Epithelial cell of prostate (primary cell): Measurements from ENCODE around the gene KLHL3.

Experiments
- DNase-seq: peaks from one replicate; pipeline ENCODE4 v3.0.0-alpha.2; 2011; ENCODE audit warnings: low read depth, low spot score
- H3K27ac ChIP-seq: fragments of 450-650 bp; 2 replicates; pipeline ENCODE4 v1.5.1; 2017; ENCODE audit warnings: mild to moderate bottlenecking

KLHL3 gene

GRCh38 chr5:137595396-137596079 lies 140.4 kb downstream of the KLHL3 start:
- no peak overlapping the region for H3K27ac ChIP-seq
- no peak for DNase-seq

- no peak for DNase-seq
These were observed 141.2 kb downstream of the KLHL3 start for GRCh38 chr5:137594717-137595116.

GRCh38 chr5:137592317-137592716 lies 143.6 kb downstream of the KLHL3 start:
- no peak for DNase-seq
- no peak overlapping the region for H3K27ac ChIP-seq

More at GRCh38 chr5:137594717-137595116, 141.2 kb downstream of the KLHL3 start:
- H3K27ac ChIP-seq, result no peak overlapping the region

- H3K27ac ChIP-seq, result no peak overlapping the region
- DNase-seq, result no peak
These were observed 146.7 kb downstream of the KLHL3 start for GRCh38 chr5:137589185-137589584.

GRCh38 chr5:137587919-137588318 lies 148.0 kb downstream of the KLHL3 start:
- DNase-seq, result no peak
- no peak overlapping the region for H3K27ac ChIP-seq

- no peak for DNase-seq
- no peak overlapping the region for H3K27ac ChIP-seq
These were observed 151.6 kb downstream of the KLHL3 start for GRCh38 chr5:137584262-137584661.

GRCh38 chr5:137583129-137583528 lies 152.8 kb downstream of the KLHL3 start:
- no peak for DNase-seq
- H3K27ac ChIP-seq, result no peak overlapping the region

GRCh38 chr5:137582218-137582617 lies 153.7 kb downstream of the KLHL3 start:
- DNase-seq, result no peak
- H3K27ac ChIP-seq, result no peak overlapping the region

- no peak for DNase-seq
- no peak overlapping the region for H3K27ac ChIP-seq
These were observed 154.1 kb downstream of the KLHL3 start for GRCh38 chr5:137581776-137582175.

GRCh38 chr5:137580030-137580429 lies 155.9 kb downstream of the KLHL3 start:
- H3K27ac ChIP-seq, result no peak overlapping the region
- no peak for DNase-seq

- no peak overlapping the region for H3K27ac ChIP-seq
- no peak for DNase-seq
These were observed 160.0 kb downstream of the KLHL3 start for GRCh38 chr5:137575847-137576246.

- DNase-seq, result no peak
- H3K27ac ChIP-seq, result no peak overlapping the region
These were observed 160.7 kb downstream of the KLHL3 start for GRCh38 chr5:137575211-137575610.

GRCh38 chr5:137573376-137573775 lies 162.5 kb downstream of the KLHL3 start:
- no peak overlapping the region for H3K27ac ChIP-seq
- DNase-seq, result no peak

- no peak overlapping the region for H3K27ac ChIP-seq
- DNase-seq, result no peak
These were observed 163.7 kb downstream of the KLHL3 start for GRCh38 chr5:137572042-137572695.

- H3K27ac ChIP-seq, result no peak overlapping the region
- DNase-seq, result no peak
These were observed 165.8 kb downstream of the KLHL3 start for GRCh38 chr5:137570070-137570469.
